Stimulated activated memory B cell treated with anti-CD40 and anti-IgM and Interleukin-4, amounts not matched to agents 10 μg/mL and 1 μg/mL and 100 μg/mL, for 72 hours (primary cell): ENCODE data around the gene TRABD2B.

Experiments
- ATAC-seq: fragments of 150-1000 bp; cut with Tn5 transposase; 2 replicates; pipeline ENCODE4 v1.10.0; 2021
- H3K27ac Mint-ChIP-seq: one replicate; pipeline ENCODE4 v1.8.0; 2022; ENCODE audit warnings: mild to moderate bottlenecking, mixed read lengths
- H3K27me3 Mint-ChIP-seq: one replicate; pipeline ENCODE4 v1.8.0; 2022; ENCODE audit warnings: mixed read lengths
- H3K36me3 Mint-ChIP-seq: one replicate; pipeline ENCODE4 v1.8.0; 2022; ENCODE audit warnings: mixed read lengths
- H3K4me1 Mint-ChIP-seq: one replicate; pipeline ENCODE4 v1.8.0; 2022; ENCODE audit warnings: mixed read lengths
- H3K4me3 Mint-ChIP-seq: one replicate; pipeline ENCODE4 v1.8.0; 2022; ENCODE audit warnings: mild to moderate bottlenecking, moderate library complexity, mixed read lengths
- H3K9me3 Mint-ChIP-seq: one replicate; pipeline ENCODE4 v1.8.0; 2022; ENCODE audit warnings: mixed read lengths

TRABD2B gene

DNA sequence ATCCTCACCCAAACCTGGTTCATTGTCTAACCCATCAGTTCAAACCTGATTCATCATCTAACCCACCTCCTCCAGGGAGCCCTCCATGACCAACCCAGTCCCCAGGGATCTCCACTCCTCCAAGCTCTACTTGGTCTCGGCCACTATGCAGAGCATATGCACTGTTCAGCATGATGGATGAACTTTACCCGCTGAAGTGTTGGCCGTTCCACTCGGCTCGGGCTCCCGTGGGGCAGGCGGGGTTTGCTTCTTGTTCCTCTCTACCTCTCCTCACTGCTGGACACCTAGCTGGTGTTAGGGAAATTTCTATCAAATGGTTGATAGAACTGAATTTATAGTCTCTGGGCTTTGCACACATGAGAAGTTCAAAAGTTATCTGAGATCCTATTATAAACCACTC, 111.0 kb downstream of the TRABD2B start:
- Mint-ChIP-seq H3K9me3 (no peaks in the 10 kb centered on the region), H3K4me1 (no peaks in the 10 kb centered on the region), H3K27me3 (peaks cover 9% of the 10 kb centered on the region), H3K4me3 (no peak overlapping the region), H3K36me3 (no peaks in the 10 kb centered on the region), H3K27ac (no peak overlapping the region)
- no peak for ATAC-seq

DNA sequence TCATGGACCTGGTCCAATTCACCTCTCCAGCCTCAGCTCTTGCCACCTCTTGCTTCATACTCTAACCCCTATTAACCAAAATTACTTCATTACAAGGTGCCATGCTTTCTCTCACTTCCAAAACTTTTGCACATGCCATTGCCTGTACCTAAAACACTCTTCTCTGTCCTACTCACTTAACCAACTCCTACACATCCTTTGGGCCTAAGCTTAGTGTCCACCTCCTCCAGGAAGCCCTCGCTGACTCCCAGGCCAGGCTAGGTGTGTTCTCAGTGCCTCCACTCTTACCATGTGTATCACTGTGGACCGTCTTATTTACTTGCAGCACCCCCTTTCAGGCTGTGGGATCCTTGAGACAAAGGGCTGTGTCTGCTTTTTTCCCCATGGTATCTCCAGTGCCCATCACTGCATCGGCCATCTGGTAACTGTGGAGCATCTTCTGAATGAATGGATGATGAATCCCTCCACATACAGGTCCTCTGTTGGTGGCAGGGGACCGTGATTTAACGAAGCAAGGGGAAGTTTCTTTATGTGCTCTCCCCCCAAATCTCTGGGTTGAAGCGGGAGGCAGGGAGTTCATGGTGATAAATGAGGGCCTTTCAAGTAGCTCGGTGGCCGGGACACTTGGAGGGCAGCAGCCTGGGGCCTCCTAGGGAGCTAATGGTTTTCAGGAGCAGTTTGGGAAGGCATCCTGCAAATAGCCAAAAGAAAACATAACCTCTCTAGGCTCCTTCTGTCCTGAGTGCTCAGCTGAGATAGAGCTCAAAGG, 111.9 kb downstream of the TRABD2B start:
- no peaks in the 10 kb centered on the region for H3K4me1 Mint-ChIP-seq
- ATAC-seq = no peak
- H3K9me3 Mint-ChIP-seq = no peaks in the 10 kb centered on the region
- H3K4me3 Mint-ChIP-seq = no peak overlapping the region
- no peak overlapping the region for H3K27ac Mint-ChIP-seq
- H3K27me3 Mint-ChIP-seq = peaks cover 9% of the 10 kb centered on the region
- no peaks in the 10 kb centered on the region for H3K36me3 Mint-ChIP-seq

DNA sequence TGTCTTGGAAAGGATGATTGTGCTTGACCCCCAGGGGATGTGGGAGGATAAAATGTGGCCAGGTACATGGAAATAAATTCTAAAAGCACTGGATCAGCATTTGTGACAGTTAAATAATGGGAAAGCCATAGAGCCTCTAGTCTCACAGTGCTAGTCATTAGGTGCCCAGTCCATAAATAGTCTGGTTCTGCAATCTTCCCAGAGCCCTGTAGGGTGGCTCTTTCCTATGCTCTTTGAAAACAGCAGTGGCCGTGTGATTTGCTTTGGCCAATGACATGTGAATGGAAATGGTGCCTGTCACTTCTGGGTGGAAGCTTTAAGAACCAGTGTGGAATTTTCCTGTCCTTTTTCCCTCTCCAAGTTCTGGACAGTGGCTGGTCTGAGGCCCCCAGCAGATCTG, 113.2 kb downstream of the TRABD2B start:
- Mint-ChIP-seq H3K27me3 (peaks cover 9% of the 10 kb centered on the region), H3K9me3 (no peaks in the 10 kb centered on the region), H3K4me3 (no peak overlapping the region), H3K27ac (no peak overlapping the region), H3K36me3 (no peaks in the 10 kb centered on the region), H3K4me1 (no peaks in the 10 kb centered on the region)
- ATAC-seq = no peak

DNA sequence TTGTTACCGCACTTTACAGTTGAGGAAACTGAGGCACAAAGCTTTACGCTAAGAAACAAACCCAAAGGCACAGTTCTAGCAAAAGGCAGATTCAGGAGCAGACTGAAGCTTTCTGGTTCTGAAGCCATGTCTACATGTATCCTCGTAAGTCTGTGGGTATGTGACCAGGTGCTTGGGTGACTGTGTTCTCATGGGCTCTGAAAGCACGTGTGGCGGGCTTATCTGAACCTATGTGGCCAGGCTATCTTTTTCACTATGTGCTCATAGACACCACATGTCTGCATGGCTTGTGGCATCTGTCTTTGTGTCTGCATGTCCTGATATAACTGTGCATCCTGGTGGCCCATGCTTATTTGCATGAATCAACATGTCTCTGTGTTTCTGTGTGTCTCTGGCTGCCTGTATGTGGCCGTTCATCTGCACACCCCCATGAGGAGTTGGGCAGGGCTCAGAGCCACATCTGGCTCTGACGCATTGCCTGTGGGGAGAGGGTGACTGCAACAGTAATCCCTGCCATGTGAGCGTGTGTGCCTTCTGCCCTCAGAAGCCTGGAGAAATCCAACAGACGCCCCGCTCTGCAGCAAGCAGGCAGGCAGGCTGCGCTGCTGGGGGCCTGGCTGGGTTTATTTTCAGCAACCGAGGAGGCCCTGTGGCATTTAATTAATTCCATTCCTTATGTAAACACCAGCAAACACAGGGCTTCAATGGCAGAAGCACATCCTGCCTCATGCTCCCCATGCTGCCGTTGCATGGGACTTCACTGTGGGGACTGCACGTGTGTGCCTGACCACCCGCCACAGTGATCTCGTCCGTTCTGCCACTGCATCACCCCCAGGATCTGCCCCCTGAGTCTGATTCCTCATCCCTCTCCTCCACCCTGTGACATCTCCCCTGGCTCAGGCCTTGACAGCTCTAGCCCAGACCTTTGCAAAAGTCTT, 115.4 kb downstream of the TRABD2B start:
- H3K4me3 Mint-ChIP-seq = no peak overlapping the region
- H3K9me3 Mint-ChIP-seq = no peaks in the 10 kb centered on the region
- no peak overlapping the region for H3K27ac Mint-ChIP-seq
- H3K4me1 Mint-ChIP-seq = no peaks in the 10 kb centered on the region
- no peaks in the 10 kb centered on the region for H3K36me3 Mint-ChIP-seq
- no peak for ATAC-seq
- H3K27me3 Mint-ChIP-seq = no peaks in the 10 kb centered on the region

DNA sequence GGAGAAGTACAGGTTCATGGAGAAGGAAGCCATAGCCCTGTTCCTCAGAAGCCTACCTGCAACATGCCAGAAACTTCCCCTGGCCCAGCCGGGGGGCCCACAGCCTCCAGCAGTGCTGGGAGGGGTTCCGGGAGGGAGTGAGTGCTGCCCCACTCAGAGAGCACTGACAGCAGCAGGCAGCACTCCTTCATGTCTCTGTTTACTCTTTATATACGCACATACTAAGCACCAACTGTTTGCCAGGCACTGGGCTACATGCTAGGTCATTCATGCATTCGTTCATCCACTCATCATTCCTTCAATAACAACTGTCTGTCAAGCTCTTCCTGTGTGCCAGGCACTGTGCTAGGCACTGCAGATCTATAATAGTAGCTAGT, 120.6 kb downstream of the TRABD2B start:
- Mint-ChIP-seq H3K36me3 (no peaks in the 10 kb centered on the region), H3K27me3 (no peaks in the 10 kb centered on the region), H3K27ac (no peak overlapping the region), H3K9me3 (no peaks in the 10 kb centered on the region), H3K4me3 (no peak overlapping the region), H3K4me1 (no peaks in the 10 kb centered on the region)
- no peak for ATAC-seq

DNA sequence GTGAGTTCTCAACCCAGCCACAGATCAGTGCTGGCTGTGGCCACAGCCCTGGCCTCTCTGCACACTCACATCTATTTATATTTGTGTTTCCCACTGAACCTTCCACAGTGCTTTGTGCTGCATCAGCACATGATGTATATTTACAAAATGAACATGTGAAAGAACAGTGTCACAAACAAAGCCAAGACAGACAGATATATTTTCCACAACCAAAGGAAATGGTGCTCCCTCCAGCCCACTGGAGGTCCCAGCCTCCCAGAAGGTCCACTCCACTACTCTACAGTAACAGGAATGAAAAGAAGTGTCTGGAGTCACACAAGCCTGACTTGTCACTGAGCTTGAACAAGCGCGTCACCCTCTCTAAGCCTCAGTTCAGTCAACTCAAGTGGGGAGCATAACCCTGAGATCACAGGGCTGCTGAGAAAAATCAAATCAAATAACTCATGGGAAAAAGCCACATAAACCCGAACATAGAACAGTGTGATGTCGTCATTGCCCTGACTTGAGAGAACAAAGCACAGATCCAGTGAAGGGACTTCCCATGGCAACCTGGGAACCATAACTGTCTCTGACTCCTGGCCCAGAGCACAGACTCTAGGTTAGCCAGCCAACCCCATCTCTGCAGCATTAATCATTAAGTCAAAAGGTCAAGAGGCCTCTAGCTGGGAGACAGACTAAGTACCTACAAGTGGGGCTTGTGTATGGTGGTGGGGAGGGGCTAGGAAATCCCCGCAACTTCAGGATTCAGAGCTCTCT, 121.2 kb downstream of the TRABD2B start:
- Mint-ChIP-seq H3K27me3 (no peaks in the 10 kb centered on the region), H3K27ac (no peak overlapping the region), H3K4me3 (no peak overlapping the region), H3K9me3 (no peaks in the 10 kb centered on the region), H3K36me3 (no peaks in the 10 kb centered on the region), H3K4me1 (no peaks in the 10 kb centered on the region)
- no peak for ATAC-seq

DNA sequence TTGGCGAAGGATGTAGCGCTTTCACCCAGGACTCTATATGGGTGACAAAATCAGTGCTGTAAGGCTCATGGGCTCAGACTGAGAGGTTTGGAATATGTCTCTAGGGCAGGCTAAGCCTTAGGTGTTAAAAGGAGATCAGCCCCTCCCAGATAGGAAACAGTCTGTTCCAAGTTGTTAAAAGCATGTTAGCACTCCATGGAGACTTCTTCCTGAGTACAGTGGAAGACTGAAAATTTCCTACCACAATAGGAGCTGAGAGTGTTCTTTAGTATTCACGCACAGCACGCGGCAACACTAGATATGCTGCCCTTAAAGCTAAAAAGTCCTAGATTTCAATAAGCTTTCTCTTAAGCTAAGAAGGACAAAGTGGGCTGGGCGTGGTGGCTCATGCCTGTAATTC, 122.1 kb downstream of the TRABD2B start:
- no peaks in the 10 kb centered on the region for H3K36me3 Mint-ChIP-seq
- ATAC-seq = no peak
- no peaks in the 10 kb centered on the region for H3K4me1 Mint-ChIP-seq
- H3K27ac Mint-ChIP-seq = no peak overlapping the region
- H3K27me3 Mint-ChIP-seq = no peaks in the 10 kb centered on the region
- H3K4me3 Mint-ChIP-seq = no peak overlapping the region
- no peaks in the 10 kb centered on the region for H3K9me3 Mint-ChIP-seq

DNA sequence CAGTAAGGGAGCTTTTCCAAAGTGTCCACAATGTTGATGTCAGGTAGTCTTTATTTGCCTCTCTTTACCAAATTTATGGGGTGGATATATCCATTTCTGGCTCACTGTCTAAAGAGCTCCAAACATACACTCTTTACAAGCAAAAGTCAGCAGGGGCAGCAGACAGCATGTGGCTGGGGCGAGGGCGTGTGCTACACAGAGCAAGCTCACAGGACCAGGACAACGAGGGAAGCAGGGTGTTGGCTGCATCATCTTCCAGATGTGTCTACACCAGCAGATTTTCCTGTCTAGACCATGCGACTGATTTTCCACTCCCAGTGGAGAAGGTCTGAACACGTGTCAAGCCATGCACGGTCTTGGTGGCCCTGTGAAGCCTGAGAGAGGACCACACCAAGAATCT, 123.8 kb downstream of the TRABD2B start:
- Mint-ChIP-seq H3K27me3 (no peaks in the 10 kb centered on the region), H3K9me3 (no peaks in the 10 kb centered on the region), H3K4me3 (no peak overlapping the region)

DNA sequence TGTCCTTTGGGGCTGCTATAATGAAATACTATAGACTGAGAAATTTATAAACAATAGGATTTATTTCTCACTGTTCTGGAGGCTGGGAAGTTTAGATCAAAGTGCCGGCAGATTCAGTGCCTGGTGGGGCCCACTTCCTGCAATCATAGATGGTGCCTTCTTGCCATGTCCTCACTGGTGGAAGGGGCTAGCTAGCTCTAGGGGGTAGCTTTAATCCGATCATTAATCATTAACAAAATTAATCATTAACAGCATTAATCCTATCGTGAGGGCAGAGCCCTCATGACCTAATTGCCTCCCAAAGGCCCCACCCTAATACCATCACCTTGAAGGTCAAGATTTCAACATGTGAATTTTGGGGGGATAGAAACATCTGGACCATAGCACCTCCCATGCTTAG, 124.3 kb downstream of the TRABD2B start:
- no peak overlapping the region for H3K27ac Mint-ChIP-seq
- ATAC-seq = no peak
- no peaks in the 10 kb centered on the region for H3K4me1 Mint-ChIP-seq
- H3K27me3 Mint-ChIP-seq = no peaks in the 10 kb centered on the region
- no peaks in the 10 kb centered on the region for H3K9me3 Mint-ChIP-seq
- H3K4me3 Mint-ChIP-seq = no peak overlapping the region
- no peaks in the 10 kb centered on the region for H3K36me3 Mint-ChIP-seq

More for the DNA sequence above, 123.8 kb downstream of the TRABD2B start:
- Mint-ChIP-seq H3K27ac (no peak overlapping the region), H3K36me3 (no peaks in the 10 kb centered on the region), H3K4me1 (no peaks in the 10 kb centered on the region)
- ATAC-seq = no peak

DNA sequence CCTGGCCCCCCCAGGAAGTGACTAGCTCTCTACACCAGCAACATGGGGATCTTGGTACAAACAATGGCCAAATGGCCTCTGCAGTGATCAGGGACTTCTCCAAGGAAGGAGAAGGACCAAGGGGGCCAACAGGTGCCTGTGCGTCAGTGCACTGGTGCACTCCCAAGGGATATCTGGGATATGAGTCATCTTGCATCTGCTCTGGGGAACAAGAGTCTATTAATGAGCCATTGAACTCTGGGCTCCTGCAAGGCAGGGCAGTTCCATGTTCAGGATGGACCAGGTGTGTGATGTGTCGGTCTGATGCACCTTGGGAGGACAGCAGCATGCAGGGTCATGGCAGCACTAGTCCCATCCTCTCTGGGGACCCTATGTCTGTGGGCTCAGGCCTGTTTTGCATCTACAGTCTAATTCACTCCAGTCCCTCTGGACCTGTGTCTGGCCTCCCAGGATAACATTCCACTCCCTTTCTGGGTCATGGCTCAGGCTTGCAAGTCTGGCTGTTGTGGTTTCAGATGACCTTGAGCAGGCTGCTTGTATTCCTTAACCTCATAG, 125.3 kb downstream of the TRABD2B start:
- Mint-ChIP-seq H3K9me3 (no peaks in the 10 kb centered on the region), H3K4me1 (no peaks in the 10 kb centered on the region), H3K36me3 (no peaks in the 10 kb centered on the region), H3K27me3 (no peaks in the 10 kb centered on the region), H3K27ac (no peak overlapping the region), H3K4me3 (no peak overlapping the region)
- ATAC-seq = peak; percentile 5

DNA sequence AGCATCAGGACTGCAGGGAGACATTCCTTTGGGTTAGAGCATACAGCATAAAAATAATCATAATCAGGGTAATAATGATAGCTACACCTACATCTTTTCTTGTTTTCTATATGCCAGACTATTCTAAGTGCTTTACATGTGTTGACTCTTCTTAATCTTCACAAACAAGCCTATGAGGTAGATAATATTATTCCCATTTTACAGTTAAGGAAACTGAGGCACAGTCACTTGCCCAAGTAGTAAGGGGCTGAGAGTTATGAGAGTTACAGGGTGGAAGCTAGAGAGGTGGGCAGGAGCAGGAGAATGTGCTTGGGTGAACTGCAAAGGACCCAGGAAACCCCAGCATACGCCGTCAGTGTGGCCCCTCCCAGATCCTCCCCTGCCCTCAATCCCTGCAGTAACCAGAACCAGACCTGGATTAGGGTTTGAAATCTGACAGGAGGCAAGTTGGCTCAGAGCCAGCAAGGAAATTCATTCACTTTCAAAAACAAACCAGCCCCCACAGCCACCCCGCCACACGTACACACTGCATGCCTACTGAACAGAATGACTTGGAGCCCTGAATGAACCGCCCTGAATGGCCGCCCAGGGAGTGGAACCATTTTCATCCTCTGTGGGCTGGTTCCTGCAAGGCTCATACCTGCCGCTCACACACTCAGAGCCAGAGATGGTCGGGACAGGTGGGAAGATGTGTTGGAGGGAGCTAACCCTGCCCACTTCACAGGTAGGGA, 126.1 kb downstream of the TRABD2B start:
- H3K36me3 Mint-ChIP-seq = no peaks in the 10 kb centered on the region
- ATAC-seq = no peak
- H3K27ac Mint-ChIP-seq = no peak overlapping the region
- no peaks in the 10 kb centered on the region for H3K9me3 Mint-ChIP-seq
- no peak overlapping the region for H3K4me3 Mint-ChIP-seq
- no peaks in the 10 kb centered on the region for H3K27me3 Mint-ChIP-seq
- H3K4me1 Mint-ChIP-seq = no peaks in the 10 kb centered on the region

DNA sequence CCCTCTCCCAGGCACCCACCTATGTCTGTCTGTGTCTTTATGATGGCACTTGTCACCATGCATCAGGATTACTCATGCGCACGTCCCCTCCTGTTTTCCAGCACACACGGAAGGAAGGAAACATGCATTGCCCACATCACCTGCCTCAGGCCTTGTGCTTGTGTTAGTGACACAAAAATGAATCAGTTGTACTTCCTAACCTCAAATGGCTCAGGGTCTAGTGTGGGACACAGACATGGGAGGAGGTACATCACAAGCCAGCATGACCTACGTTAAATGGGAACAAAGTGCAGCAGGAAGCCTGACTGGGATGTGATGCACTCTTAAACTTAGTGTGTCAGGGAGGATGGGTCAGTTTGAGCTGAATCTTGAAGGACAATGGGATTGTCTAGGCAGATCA, 126.7 kb downstream of the TRABD2B start:
- no peak overlapping the region for H3K4me3 Mint-ChIP-seq
- no peak for ATAC-seq
- no peaks in the 10 kb centered on the region for H3K4me1 Mint-ChIP-seq
- H3K36me3 Mint-ChIP-seq = no peaks in the 10 kb centered on the region
- no peaks in the 10 kb centered on the region for H3K27me3 Mint-ChIP-seq
- H3K9me3 Mint-ChIP-seq = no peaks in the 10 kb centered on the region
- H3K27ac Mint-ChIP-seq = no peak overlapping the region

DNA sequence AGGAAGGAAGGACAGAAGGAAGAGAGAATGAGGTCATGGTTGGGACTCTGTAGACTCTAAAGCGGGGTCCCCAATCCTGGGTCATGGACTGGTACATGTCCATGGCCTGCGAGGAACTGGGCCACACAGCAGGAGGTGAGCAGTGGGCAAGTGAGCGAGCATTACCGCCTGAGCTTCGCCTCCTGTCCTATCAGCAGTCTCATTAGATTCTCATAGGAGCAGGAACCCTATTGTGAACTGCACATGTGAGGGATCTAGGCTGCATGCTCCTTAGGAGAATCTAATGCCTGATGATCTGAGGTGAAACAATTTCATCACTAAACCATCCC, 128.9 kb downstream of the TRABD2B start:
- H3K27ac Mint-ChIP-seq = no peak overlapping the region
- no peak overlapping the region for H3K4me3 Mint-ChIP-seq

DNA sequence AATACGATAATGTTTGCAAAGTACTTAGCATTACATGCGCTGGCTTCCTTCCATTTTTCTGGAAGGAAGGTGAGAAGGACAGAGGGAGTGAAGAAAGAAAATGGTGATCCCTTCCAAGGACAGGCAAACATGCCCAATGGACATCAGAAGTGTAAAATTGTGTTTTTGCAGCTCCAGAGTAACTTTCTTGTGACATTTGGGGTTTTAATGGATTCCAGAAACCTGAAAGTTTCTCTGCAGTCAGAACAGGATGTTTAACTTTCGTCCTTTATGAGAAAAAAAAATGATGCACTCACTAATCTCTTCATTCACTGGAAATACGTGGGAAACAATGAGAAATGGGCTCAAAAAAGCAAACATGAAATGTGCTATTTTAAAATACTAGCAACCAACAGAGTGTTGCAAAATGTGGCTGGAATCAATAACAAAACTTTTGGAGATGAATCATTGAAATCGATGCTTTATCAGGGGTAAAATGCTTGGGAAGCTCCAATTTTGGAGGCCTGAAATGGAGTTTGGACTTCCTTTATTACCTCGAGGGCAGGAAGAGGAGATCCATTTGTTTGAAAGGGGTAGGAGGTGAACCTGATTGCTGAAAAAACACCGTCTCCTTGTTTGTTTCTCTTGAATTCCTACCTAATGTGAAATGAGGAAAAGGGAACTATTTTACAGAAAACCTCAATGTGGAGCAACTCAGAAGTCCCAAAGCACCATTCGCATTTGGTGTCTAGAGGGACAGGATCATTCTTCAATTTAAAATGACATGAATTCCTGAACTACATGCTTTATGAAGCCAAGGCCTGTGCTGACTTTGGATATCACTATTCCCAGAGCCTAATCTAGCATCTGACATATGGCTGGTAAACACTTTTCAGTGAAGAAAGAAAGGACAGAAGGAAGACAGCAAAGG, 129.5 kb downstream of the TRABD2B start:
- H3K4me1 Mint-ChIP-seq = no peaks in the 10 kb centered on the region

More for the DNA sequence above, 128.9 kb downstream of the TRABD2B start:
- no peak for ATAC-seq
- Mint-ChIP-seq H3K36me3 (no peaks in the 10 kb centered on the region), H3K9me3 (no peaks in the 10 kb centered on the region), H3K27me3 (no peaks in the 10 kb centered on the region), H3K4me1 (no peaks in the 10 kb centered on the region)

More for the DNA sequence above, 129.5 kb downstream of the TRABD2B start:
- Mint-ChIP-seq H3K9me3 (no peaks in the 10 kb centered on the region), H3K27ac (no peak overlapping the region), H3K4me3 (no peak overlapping the region), H3K36me3 (no peaks in the 10 kb centered on the region), H3K27me3 (no peaks in the 10 kb centered on the region)
- ATAC-seq = no peak
